ENCODE results near the gene FOXE1. TPM values are rescaled to one million over a fixed set of nuclear protein-coding genes. Genes with fewer than 3 reads are reported as not detected.

FOXE1 gene
- total RNA-seq: not detected in 2 replicates

GRCh38 chr9:97853056-97853843 lies at the start of gene FOXE1:
TSS of gene FOXE1 (plus strand) at chr9:97853226. CDS start at chr9:97853915, 689 bp downstream.

Other genes starting within 250 kb of the FOXE1 start
- gene TSTD2, start 219.9 kb upstream of the FOXE1 start, total RNA-seq: 8.3 and 9.7 TPM in 2 replicates
- 32.2 and 32.8 TPM in 2 replicates for gene NCBP1, start 219.4 kb upstream of the FOXE1 start, total RNA-seq
- 5.3 and 12.7 TPM in 2 replicates for gene XPA, start 155.9 kb upstream of the FOXE1 start, total RNA-seq
- gene TRMO, start 69.3 kb downstream of the FOXE1 start, total RNA-seq: 10.6 and 17.9 TPM in 2 replicates
- gene HEMGN, start 84.9 kb downstream of the FOXE1 start, total RNA-seq: not detected in 2 replicates
- gene ANP32B, start 130.1 kb downstream of the FOXE1 start, total RNA-seq: 17.0 and 17.7 TPM in 2 replicates
- gene NANS, start 203.5 kb downstream of the FOXE1 start, total RNA-seq: 135 and 161 TPM in 2 replicates

All from mammary microvascular endothelial cell (primary cell).